K562 (cell line): Measurements from ENCODE around the gene JUN. TPM values are rescaled to one million over a fixed set of nuclear protein-coding genes. Genes with fewer than 3 reads are reported as not detected.

Experiments used
- ARHGAP35 ChIP-seq: fragments of 450-650 bp; IDR thresholded peaks from 2 replicates; pipeline ENCODE4 v1.6.1; 2018; ENCODE audit not compliant: partially characterized antibody
- ARID1B ChIP-seq: fragments of 450-650 bp; IDR thresholded peaks from 2 replicates; pipeline ENCODE4 v1.6.1; 2016; ENCODE audit warnings: antibody characterized with exemption, mild to moderate bottlenecking, inconsistent platforms
- BRD9 ChIP-seq: fragments of 450-650 bp; IDR thresholded peaks from 2 replicates; pipeline ENCODE4 v1.6.1; 2018; ENCODE audit warnings: low read depth; ENCODE audit not compliant: partially characterized antibody
- CBX2 ChIP-seq: fragments of 200-600 bp; sonication (generic); IDR thresholded peaks from one replicate; pipeline ENCODE4 v1.6.1; 2012; ENCODE audit warnings: mild to moderate bottlenecking, low read length, inconsistent platforms; ENCODE audit not compliant: insufficient read depth, poor library complexity, severe bottlenecking
- CCNT2 ChIP-seq: IDR thresholded peaks from 2 replicates; pipeline ENCODE4 v1.6.1; 2011; ENCODE audit warnings: borderline replicate concordance, low read depth, mild to moderate bottlenecking, moderate library complexity, mixed read lengths, low read length; ENCODE audit not compliant: insufficient read length; ENCODE audit errors: extremely low read depth
- CHD2 ChIP-seq: IDR thresholded peaks from 2 replicates; pipeline ENCODE4 v1.6.1; 2011; ENCODE audit warnings: low read depth, low read length
- CUX1 ChIP-seq: fragments of 200-800 bp; sonication (Bioruptor generic); IDR thresholded peaks from 2 replicates; pipeline ENCODE4 v1.6.1; 2016; ENCODE audit warnings: missing genetic modification characterization, missing compliant biosample characterization
- HNRNPH1 ChIP-seq: fragments of 200-400 bp; formaldehyde crosslinking; optimal IDR thresholded peaks from 2 replicates; pipeline ENCODE3; 2017; ENCODE audit warnings: low read depth, mild to moderate bottlenecking, low read length, moderate library complexity
- LEF1 ChIP-seq: fragments of 450-650 bp; IDR thresholded peaks from 2 replicates; pipeline ENCODE4 v1.6.1; 2016; ENCODE audit warnings: mild to moderate bottlenecking
- PRPF4 ChIP-seq: fragments of 200-400 bp; formaldehyde crosslinking; IDR thresholded peaks from one replicate; pipeline ENCODE4 v1.6.1; 2017; ENCODE audit warnings: low read length, low read depth, mild to moderate bottlenecking; ENCODE audit not compliant: insufficient read depth, poor library complexity, severe bottlenecking
- PTTG1 ChIP-seq: fragments of 450-650 bp; IDR thresholded peaks from 2 replicates; pipeline ENCODE4 v1.6.1; 2016; ENCODE audit warnings: low read depth, mild to moderate bottlenecking, missing genetic modification characterization, missing compliant biosample characterization
- USF1 ChIP-seq: sonication (generic); formaldehyde crosslinking; IDR thresholded peaks from 2 replicates; pipeline ENCODE4 v1.9.0; 2022; ENCODE audit warnings: mild to moderate bottlenecking, missing genetic modification reagents
- ZBTB12 ChIP-seq: fragments of 250-450 bp; sonication (Bioruptor Pico); IDR thresholded peaks from 2 replicates; pipeline ENCODE4 v1.4.0; 2020
- ZBTB2 ChIP-seq: fragments of 450-650 bp; IDR thresholded peaks from 2 replicates; pipeline ENCODE4 v1.6.1; 2016; ENCODE audit warnings: antibody characterized with exemption
- ZNF133 ChIP-seq: fragments of 250-450 bp; sonication (Bioruptor Pico); IDR thresholded peaks from 2 replicates; pipeline ENCODE4 v1.4.0; 2020; ENCODE audit warnings: mild to moderate bottlenecking
- ZNF436 ChIP-seq: fragments of 250-450, 450-650 bp; sonication (Bioruptor Pico); formaldehyde crosslinking; IDR thresholded peaks from 2 replicates; pipeline ENCODE4 v1.7.0; 2020; ENCODE audit warnings: mild to moderate bottlenecking
- ZNF507 ChIP-seq: conservative IDR thresholded peaks from 2 replicates; pipeline ENCODE4 v1.6.1; 2017; ENCODE audit warnings: missing genetic modification characterization, missing compliant biosample characterization
- ZNF586 ChIP-seq: fragments of 450-650 bp; formaldehyde crosslinking; conservative IDR thresholded peaks from 2 replicates; pipeline ENCODE4 v1.4.0; 2020; ENCODE audit warnings: mild to moderate bottlenecking, moderate library complexity
- ZNF695 ChIP-seq: fragments of 450-650 bp; formaldehyde crosslinking; IDR thresholded peaks from 2 replicates; pipeline ENCODE4 v1.4.0; 2020; ENCODE audit warnings: mild to moderate bottlenecking, moderate library complexity
- ZNF696 ChIP-seq: fragments of 250-450 bp; sonication (Bioruptor Pico); conservative IDR thresholded peaks from 2 replicates; pipeline ENCODE4 v1.4.0; 2020; ENCODE audit warnings: mild to moderate bottlenecking, moderate library complexity
- polyA plus RNA-seq, 8 experiments: library from polyadenylated mRNA; depleted of rRNA in 4 of 8; stranded (reverse) in 5 of 8; unstranded in 3 of 8; fragments of >200 nt; fragmentation: Nextera tagmentation in 2 of 8; fragmentation: Illumina TruSeq in 1 of 8; extraction: Ambion mirVana in 2 of 8; extraction: Trizol in 1 of 8; gene quantifications; 2 replicates each; pipeline versions ENCODE4 v1.2.1 to v1.2.3, GENCODE V29; 2011 to 2014; ENCODE audit warnings: inconsistent platforms in 1 of 8, missing spikeins in 1 of 8
- total RNA-seq, 7 experiments: library from RNA; depleted of rRNA in 6 of 7; stranded (reverse); fragments of >200 nt in 6 of 7; fragmentation: Illumina TruSeq in 2 of 7; extraction: Trizol in 2 of 7; gene quantifications; 2 replicates each; pipeline versions ENCODE4 v1.2.1 to v1.2.3, GENCODE V29; 2011 to 2021; ENCODE audit warnings: low replicate concordance in 1 of 7

The JUN gene
- total and polyA plus RNA-seq, 9 of the 15 experiments (the other 6 are each of a cell fraction or from before 2014, with no cell fraction given) = 0.32 to 23.4 (median 4.0) TPM

- TF ChIP-seq USF1 (CRISPR knock-in tag) (no peak), CHD2 (no peak; the same call in 1 of the 2 replicates), ARHGAP35 (no peak), ZBTB12 (CRISPR knock-in tag) (no peak), ZNF695 (CRISPR knock-in tag) (no peak), CBX2 (no peak), ZNF436 (no peak), HNRNPH1 (no peak), PRPF4 (no peak), ZNF696 (CRISPR knock-in tag) (no peak), ARID1B (peak; percentile 52), PTTG1 (no peak), LEF1 (0 out of 2 replicates have a peak, but pooled peaks have one; percentile 22), ZNF586 (CRISPR knock-in tag) (no peak), CUX1 (CRISPR knock-in tag) (no peak), BRD9 (peak; percentile 82), ZNF133 (CRISPR knock-in tag) (no peak), CCNT2 (peak; percentile 55), ZNF507 (tag) (no peak), ZBTB2 (no peak)
Measured at GRCh38 chr1:58783993-58784757, at the start of gene JUN (continued).
